Measurements from ENCODE around the gene ZCCHC17. TPM values are rescaled to one million over a fixed set of nuclear protein-coding genes. Genes with fewer than 3 reads are reported as not detected.
A peak's percentile ranks its signal among the peaks of the same experiment; 100 is the strongest.
"Not testable (repeated sequence)": the region's sequence is repeated elsewhere in the genome, so short reads cannot be mapped to it uniquely, and the experiment has no call there.

Gene ZCCHC17
- total RNA-seq (2014; rRNA removed; shearing (Covaris generic)), result 83.9 and 88.3 TPM in 2 replicates

GRCh38 chr1:31296486-31297276 lies at the start of gene ZCCHC17, which contains the start of gene SNRNP40:
Gene ZCCHC17, plus strand, starts transcription at chr1:31297032. Its CDS starts 13,067 bp downstream, at chr1:31310099.
Gene SNRNP40, minus strand, starts transcription at chr1:31296788. Its CDS starts 37 bp downstream, at chr1:31296751.
- peaks cover 14% of the 10 kb centered on the region for H3K36me3 ChIP-seq (replicated peaks; ENCODE audit: control insufficient read depth, insufficient read depth, low read length)
- no peaks in the 10 kb centered on the region for H3K27me3 ChIP-seq (ENCODE audit: control insufficient read depth, insufficient read depth, low read length)
- peak within 1 kb of the TSS; percentile 91 for H3K4me3 ChIP-seq (ENCODE audit: insufficient read depth, low read depth, low read length)
- peak; percentile 96 for DNase-seq

GRCh38 chr1:31248276-31248675 lies 48.6 kb upstream of the ZCCHC17 start:
- H3K27me3 ChIP-seq (ENCODE audit: control insufficient read depth, insufficient read depth, low read length), result no peaks in the 10 kb centered on the region; the same call in 1 of the 2 replicates
- no peak for DNase-seq
- H3K36me3 ChIP-seq (replicated peaks; ENCODE audit: control insufficient read depth, insufficient read depth, low read length), result no peaks in the 10 kb centered on the region
- H3K4me3 ChIP-seq (ENCODE audit: insufficient read depth, low read depth, low read length), result no peak overlapping the region

- no peaks in the 10 kb centered on the region for H3K36me3 ChIP-seq (replicated peaks; ENCODE audit: control insufficient read depth, insufficient read depth, low read length)
- no peak for DNase-seq
These were observed 47.0 kb upstream of the ZCCHC17 start for GRCh38 chr1:31249854-31250253.

GRCh38 chr1:31257213-31257612 lies 39.6 kb upstream of the ZCCHC17 start:
- no peaks in the 10 kb centered on the region for H3K27me3 ChIP-seq (ENCODE audit: control insufficient read depth, insufficient read depth, low read length)
- DNase-seq, result no peak
- peaks cover 19% of the 10 kb centered on the region for H3K36me3 ChIP-seq (replicated peaks; ENCODE audit: control insufficient read depth, insufficient read depth, low read length)
- H3K4me3 ChIP-seq (ENCODE audit: insufficient read depth, low read depth, low read length), result no peak overlapping the region

More at GRCh38 chr1:31249854-31250253, 47.0 kb upstream of the ZCCHC17 start:
- Histone ChIP-seq H3K27me3 (ENCODE audit: control insufficient read depth, insufficient read depth, low read length) (no peaks in the 10 kb centered on the region), H3K4me3 (ENCODE audit: insufficient read depth, low read depth, low read length) (no peak overlapping the region)

GRCh38 chr1:31258581-31258980 lies 38.3 kb upstream of the ZCCHC17 start:
- Histone ChIP-seq H3K27me3 (ENCODE audit: control insufficient read depth, insufficient read depth, low read length) (no peaks in the 10 kb centered on the region), H3K4me3 (ENCODE audit: insufficient read depth, low read depth, low read length) (no peak overlapping the region), H3K36me3 (replicated peaks; ENCODE audit: control insufficient read depth, insufficient read depth, low read length) (peaks cover 21% of the 10 kb centered on the region)
- no peak for DNase-seq

GRCh38 chr1:31259746-31260145 lies 37.1 kb upstream of the ZCCHC17 start:
- Histone ChIP-seq H3K36me3 (replicated peaks; ENCODE audit: control insufficient read depth, insufficient read depth, low read length) (peaks cover 27% of the 10 kb centered on the region), H3K4me3 (ENCODE audit: insufficient read depth, low read depth, low read length) (no peak overlapping the region), H3K27me3 (ENCODE audit: control insufficient read depth, insufficient read depth, low read length) (no peaks in the 10 kb centered on the region)
- DNase-seq, result no peak

- Histone ChIP-seq H3K4me3 (ENCODE audit: insufficient read depth, low read depth, low read length) (no peak overlapping the region), H3K27me3 (ENCODE audit: control insufficient read depth, insufficient read depth, low read length) (no peaks in the 10 kb centered on the region), H3K36me3 (replicated peaks; ENCODE audit: control insufficient read depth, insufficient read depth, low read length) (peaks cover 36% of the 10 kb centered on the region)
- DNase-seq, result no peak
These were observed 34.9 kb upstream of the ZCCHC17 start for GRCh38 chr1:31261916-31262315.

GRCh38 chr1:31262393-31262792 lies 34.4 kb upstream of the ZCCHC17 start:
- not testable (repeated sequence) for DNase-seq; H3K4me3 ChIP-seq (ENCODE audit: insufficient read depth, low read depth, low read length); H3K27me3 ChIP-seq (ENCODE audit: control insufficient read depth, insufficient read depth, low read length)
- peaks cover 40% of the 10 kb centered on the region for H3K36me3 ChIP-seq (replicated peaks; ENCODE audit: control insufficient read depth, insufficient read depth, low read length)

GRCh38 chr1:31263408-31263807 lies 33.4 kb upstream of the ZCCHC17 start:
- H3K36me3 ChIP-seq (replicated peaks; ENCODE audit: control insufficient read depth, insufficient read depth, low read length), result peaks cover 41% of the 10 kb centered on the region
- H3K4me3 ChIP-seq (ENCODE audit: insufficient read depth, low read depth, low read length), result no peak overlapping the region
- DNase-seq, result no peak
- no peaks in the 10 kb centered on the region for H3K27me3 ChIP-seq (ENCODE audit: control insufficient read depth, insufficient read depth, low read length)

GRCh38 chr1:31264790-31265386 lies 31.9 kb upstream of the ZCCHC17 start:
- no peak for DNase-seq
- Histone ChIP-seq H3K36me3 (replicated peaks; ENCODE audit: control insufficient read depth, insufficient read depth, low read length) (peaks cover 43% of the 10 kb centered on the region), H3K4me3 (ENCODE audit: insufficient read depth, low read depth, low read length) (no peak overlapping the region), H3K27me3 (ENCODE audit: control insufficient read depth, insufficient read depth, low read length) (no peaks in the 10 kb centered on the region)

- no peak for DNase-seq
- Histone ChIP-seq H3K4me3 (ENCODE audit: insufficient read depth, low read depth, low read length) (no peak overlapping the region), H3K36me3 (replicated peaks; ENCODE audit: control insufficient read depth, insufficient read depth, low read length) (peaks cover 46% of the 10 kb centered on the region), H3K27me3 (ENCODE audit: control insufficient read depth, insufficient read depth, low read length) (no peaks in the 10 kb centered on the region)
These were observed 30.3 kb upstream of the ZCCHC17 start for GRCh38 chr1:31266547-31266946.

- no peak overlapping the region for H3K4me3 ChIP-seq (ENCODE audit: insufficient read depth, low read depth, low read length)
- no peaks in the 10 kb centered on the region for H3K27me3 ChIP-seq (ENCODE audit: control insufficient read depth, insufficient read depth, low read length)
- no peak for DNase-seq
- peaks cover 25% of the 10 kb centered on the region for H3K36me3 ChIP-seq (replicated peaks; ENCODE audit: control insufficient read depth, insufficient read depth, low read length)
These were observed 24.5 kb upstream of the ZCCHC17 start for GRCh38 chr1:31272369-31272768.

GRCh38 chr1:31273619-31274018 lies 23.2 kb upstream of the ZCCHC17 start:
- Histone ChIP-seq H3K27me3 (ENCODE audit: control insufficient read depth, insufficient read depth, low read length) (no peaks in the 10 kb centered on the region), H3K36me3 (replicated peaks; ENCODE audit: control insufficient read depth, insufficient read depth, low read length) (peaks cover 23% of the 10 kb centered on the region), H3K4me3 (ENCODE audit: insufficient read depth, low read depth, low read length) (no peak overlapping the region)
- DNase-seq, result no peak

- peaks cover 24% of the 10 kb centered on the region for H3K36me3 ChIP-seq (replicated peaks; ENCODE audit: control insufficient read depth, insufficient read depth, low read length)
- H3K27me3 ChIP-seq (ENCODE audit: control insufficient read depth, insufficient read depth, low read length); H3K4me3 ChIP-seq (ENCODE audit: insufficient read depth, low read depth, low read length); DNase-seq: not testable (repeated sequence)
These were observed 14.4 kb upstream of the ZCCHC17 start for GRCh38 chr1:31282426-31282825.

GRCh38 chr1:31287791-31288190 lies 9.0 kb upstream of the ZCCHC17 start:
- DNase-seq; H3K4me3 ChIP-seq (ENCODE audit: insufficient read depth, low read depth, low read length); H3K27me3 ChIP-seq (ENCODE audit: control insufficient read depth, insufficient read depth, low read length): not testable (repeated sequence)
- H3K36me3 ChIP-seq (replicated peaks; ENCODE audit: control insufficient read depth, insufficient read depth, low read length), result peaks cover 24% of the 10 kb centered on the region
